ENCODE results near the gene CES5A.

DNA sequence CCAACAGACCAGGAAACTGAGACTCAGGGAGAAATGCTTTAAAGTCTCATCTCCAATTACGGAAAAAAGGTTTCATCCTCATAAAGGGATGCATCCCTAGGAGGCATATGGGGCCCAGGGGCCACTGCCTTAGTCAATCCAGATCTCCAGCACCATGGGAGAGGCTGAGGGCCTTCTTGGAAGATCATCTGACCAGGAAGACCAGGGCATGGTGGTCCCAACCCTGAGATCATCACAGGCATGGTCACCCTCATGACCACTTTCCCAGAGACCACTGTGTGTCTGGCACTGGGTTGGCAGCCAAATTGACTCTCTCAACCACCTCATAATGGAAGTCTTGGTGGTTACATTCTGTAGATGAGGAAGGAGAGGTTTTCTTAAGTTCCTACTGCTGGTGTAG, 23.4 kb upstream of the CES5A start:
- TF ChIP-seq, protein P1, sequence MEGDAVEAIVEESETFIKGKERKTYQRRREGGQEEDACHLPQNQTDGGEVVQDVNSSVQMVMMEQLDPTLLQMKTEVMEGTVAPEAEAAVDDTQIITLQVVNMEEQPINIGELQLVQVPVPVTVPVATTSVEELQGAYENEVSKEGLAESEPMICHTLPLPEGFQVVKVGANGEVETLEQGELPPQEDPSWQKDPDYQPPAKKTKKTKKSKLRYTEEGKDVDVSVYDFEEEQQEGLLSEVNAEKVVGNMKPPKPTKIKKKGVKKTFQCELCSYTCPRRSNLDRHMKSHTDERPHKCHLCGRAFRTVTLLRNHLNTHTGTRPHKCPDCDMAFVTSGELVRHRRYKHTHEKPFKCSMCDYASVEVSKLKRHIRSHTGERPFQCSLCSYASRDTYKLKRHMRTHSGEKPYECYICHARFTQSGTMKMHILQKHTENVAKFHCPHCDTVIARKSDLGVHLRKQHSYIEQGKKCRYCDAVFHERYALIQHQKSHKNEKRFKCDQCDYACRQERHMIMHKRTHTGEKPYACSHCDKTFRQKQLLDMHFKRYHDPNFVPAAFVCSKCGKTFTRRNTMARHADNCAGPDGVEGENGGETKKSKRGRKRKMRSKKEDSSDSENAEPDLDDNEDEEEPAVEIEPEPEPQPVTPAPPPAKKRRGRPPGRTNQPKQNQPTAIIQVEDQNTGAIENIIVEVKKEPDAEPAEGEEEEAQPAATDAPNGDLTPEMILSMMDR (IDR thresholded peaks at IDR 0.05; ENCODE audit: insufficient read depth, low read length, poor library complexity, severe bottlenecking) = no peak
- TF ChIP-seq EZH2phosphoT487 (conservative IDR thresholded peaks at IDR 0.05; ENCODE audit: low read length) = no peak
